NCI-H2171 treated with DMSO at 0.1 percent for 48 hours (cell line): ENCODE results near the gene KCNJ11.

Experiments used
- DNase-seq: peaks from one replicate; lab custom pipeline; 2025; lab: John Stamatoyannopoulos, UW

Gene KCNJ11

DNA sequence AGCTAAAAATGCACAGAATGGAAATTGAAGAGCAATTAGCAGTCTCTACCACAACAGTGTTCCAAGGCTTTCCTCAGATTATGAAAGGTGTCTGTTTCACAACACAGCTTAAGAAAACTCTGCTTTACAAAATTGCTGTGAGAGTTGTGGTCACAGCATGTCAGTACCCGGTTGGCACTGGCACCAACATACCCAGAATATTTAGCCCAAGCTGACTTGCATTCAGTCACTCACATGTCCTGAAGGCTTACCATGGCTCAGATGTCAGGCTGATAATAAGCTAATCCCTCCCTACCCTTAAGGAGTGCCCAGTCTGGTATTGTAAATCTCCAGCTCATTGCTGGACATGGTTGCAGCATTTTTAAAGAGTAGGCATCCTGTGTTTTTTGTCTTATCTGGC is 22.0 kb downstream of the KCNJ11 start:
- no peak for DNase-seq

DNA sequence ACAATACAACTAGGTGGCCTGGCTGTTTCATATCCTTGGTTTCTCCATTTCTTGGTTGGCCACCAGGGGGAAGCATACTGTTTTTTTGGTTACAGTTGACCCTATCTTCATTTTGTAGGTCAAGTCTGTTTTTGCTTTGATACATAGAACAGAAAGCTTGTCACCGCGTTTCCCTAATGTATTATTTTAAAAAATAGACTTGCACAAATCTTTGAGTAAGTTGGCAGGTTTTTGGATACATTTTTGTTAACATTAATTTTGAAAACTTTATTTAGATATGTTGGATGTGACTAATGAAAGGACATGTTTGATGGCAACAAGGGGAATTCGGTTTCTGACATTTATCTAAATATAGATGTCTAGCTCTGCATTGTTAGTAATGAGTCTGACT is 33.9 kb downstream of the KCNJ11 start:
- peak; percentile 60 for DNase-seq

DNA sequence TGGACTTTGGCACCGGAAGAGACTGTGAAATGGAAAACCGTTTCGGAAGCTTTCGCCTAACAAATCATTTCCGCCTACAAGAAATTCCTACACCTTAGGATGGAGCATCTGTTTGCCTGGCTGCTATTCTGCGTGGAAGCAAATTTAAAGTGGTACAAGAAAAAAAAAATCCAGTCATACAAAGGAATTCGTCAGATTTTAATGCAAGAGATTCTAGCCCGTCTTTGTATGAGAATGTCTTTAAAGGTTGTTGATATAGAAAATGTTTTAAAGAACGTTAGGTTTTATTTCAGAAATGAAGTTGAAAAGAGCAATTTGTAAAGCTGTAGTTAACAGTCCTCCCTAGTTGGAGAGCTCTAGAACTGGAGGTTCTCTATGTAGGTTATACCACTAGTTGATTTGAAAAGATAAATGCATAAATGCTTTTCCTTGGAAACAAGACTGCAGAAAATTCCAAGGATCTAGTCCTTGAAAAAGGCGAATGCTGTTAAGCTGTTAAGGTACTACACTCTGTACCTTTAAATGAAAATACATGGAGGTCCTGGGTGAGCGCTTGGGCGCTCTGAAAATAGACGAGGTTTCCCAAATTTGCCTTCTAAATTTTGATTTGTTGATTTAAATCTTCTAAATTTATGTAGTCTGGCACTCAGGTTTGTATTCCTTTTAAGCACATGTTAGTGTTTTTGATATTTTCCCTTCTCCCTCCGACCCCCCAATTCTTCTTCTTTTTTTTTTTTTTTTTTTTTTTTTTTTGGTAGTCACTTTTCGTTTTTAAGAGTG is 34.4 kb downstream of the KCNJ11 start:
- DNase-seq = no peak

DNA sequence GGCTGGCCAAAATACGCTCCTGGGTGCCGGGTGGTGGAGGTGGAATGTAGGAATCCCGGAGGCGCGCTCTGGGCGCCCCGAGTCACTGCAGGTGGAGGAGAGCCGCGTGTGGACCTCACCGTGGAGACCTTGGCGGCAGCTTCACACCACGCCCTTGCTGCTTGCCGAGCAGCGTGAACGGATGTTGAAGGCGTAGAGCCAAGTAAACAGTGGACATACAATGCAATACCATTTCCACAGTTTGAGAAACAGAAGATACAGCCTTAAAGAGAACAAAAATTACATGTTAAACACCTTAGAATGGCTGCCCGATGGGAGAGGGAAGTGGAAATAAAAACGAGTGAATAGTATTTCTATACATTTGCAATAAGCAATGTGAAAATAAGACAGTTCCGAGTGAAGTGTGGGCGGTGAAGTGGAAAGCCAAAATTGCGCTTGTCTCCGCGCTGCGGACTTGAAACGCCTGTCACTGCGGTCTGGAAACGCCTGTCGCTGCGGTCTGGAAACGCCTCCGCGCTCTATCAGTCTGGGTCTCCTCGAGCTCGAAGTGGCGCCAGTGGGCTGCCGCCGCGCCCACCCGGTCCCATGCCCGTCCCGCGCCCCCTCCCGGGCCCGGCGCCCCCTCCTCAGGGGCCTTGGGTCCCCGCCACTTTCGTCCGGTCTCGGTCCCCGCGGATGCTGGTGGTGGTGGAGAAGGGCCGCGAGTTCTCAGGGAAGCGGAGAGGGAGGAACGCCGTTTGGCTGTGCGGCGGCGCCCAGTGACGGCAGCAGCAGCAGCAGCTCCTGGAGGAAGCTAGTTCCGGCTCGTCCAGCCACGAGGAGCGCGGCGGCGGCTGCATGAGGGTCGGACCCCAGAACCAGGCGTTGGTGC is 35.3 kb downstream of the KCNJ11 start:
- peak; percentile 51 for DNase-seq

DNA sequence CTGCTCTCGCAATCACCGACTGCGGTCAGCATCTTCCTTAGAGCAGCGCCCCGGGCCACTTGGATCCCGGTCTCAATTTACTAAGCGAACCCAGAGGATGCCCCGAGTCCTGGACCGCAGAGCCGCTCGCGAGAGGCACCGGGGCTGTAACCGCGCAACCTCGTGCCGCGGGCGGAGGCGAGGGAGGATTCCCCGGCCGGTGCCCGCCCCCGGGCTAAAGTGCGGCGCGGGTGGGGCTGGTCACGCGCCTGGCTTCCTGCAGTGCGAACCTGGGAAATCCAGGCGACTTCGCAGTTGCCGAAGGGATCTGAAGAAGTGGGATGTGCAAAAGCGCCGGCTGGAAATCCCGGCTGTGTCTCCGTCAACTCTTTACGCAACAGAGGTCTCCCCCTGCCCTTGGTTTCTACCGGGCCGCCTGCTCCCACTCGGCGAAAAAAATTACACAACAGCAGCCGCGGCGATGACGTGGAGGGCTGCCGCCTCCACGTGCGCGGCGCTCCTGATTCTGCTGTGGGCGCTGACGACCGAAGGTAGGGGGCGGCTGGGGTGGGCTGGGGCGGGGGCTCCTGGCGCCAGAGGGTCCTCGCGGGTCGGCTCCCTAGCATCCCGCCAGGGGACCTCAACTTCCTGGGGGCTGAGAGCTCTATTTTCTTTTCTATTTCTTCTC is 36.8 kb downstream of the KCNJ11 start, which contains the start of gene NCR3LG1:
NCR3LG1 (plus strand) TSS at position 291 of the 667 bp plus-strand sequence; CDS start at position 461, 170 bp downstream.
- peak; percentile 43 for DNase-seq

DNA sequence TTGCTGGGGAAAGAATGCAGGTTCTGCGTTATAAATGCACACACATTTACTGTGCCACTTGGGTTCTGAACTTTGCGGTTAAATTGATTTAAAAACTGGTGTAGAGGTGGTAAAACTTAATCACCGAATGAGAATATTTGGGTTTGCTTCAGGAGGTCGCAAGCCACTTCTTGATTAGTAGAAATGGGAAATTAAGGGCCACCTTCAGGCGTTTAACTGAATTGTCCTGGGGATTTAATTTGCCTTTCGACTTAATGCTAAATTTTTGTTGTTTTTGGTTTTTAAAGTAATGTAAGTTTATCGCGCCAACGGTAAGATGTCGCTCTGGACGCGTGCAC is 37.3 kb downstream of the KCNJ11 start:
- DNase-seq = peak; percentile 4

DNA sequence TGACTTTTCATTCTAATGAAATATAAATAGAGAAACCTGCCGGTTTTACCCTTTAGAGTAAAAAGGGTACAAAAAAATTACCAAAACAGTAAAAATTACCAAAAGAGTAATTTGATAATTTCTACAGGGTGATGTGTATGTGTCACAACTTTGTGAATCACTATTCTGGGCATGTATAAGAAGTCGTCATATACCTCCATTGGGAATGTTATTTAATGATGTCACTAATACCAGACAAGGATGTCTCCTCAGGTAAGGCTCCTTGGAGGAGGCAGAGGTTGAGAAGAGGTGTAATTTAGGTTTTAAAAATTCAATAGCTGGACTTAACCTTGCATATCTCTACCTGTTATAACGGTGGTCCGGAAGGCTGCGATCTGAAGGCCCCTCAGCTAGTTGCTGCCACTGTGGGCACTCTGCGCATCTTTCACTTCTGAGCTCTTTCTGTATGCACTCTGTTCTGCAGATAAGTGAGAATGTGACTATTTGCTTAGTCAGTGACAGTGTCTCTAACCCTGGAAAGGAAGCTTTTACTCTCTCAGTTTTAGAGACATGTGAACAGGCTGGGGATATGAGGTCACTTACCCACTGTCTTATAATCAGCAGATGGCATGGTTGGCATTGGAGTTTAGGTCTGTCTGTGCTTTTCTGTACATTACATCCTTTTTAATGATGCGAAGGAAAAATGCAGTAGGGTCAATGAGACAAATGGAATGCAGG is 37.8 kb downstream of the KCNJ11 start:
- DNase-seq = no peak

DNA sequence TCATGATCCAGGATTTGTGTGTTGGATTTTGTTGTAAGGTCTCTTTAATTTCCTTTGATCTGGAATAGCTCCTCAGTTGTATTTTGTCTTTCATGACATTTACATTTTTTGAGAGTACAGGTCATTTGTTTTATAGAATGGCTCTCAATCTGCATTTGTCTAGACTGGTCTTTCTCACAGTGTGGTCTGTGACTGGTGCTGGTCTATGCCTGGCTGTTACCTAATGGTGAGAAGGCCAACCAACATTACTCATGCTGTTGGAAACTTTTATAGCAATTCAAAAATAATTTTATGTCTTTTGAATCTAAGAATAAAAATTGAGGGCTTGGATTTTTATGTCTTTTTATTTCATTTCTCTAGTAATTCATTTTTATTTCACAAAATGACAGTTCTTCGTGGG is 40.8 kb downstream of the KCNJ11 start:
- no peak for DNase-seq

DNA sequence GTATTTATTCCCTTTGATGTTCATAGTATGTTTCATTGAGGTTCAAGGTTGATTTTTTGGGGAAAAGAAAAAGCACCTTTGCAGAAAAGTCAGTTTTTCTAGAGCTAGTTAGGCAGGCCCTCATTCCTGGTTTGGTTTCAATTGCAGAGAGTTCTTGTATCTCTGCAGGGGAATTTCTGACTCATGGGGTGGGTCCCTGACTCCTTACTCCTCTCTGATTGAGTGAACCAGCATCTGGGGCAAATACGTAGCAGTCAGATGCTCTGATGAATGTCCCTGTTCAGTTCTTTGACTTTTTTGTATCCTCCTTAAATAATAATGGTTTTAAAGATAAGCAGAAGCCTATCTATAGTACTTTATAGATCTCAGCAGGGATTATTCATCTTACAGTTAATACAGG is 44.6 kb downstream of the KCNJ11 start:
- DNase-seq = no peak

DNA sequence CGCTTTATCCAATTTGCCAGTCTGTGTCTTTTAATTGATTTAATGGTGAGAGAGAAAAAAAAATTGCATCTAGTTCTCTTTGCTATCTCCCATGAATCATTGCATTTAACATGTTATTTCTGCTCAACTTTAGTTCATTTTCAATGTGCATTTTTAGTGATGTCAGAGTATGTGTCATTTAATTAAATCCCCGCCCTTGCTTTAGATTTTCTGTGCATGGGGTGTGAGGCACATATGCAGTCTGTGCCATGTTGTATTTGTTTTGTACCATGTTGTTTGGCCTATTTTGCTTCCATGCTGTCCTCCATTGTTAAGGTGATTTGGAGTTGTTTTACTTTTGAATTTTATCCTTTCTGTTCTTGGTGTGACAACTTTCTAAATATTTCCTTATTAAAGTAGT is 45.2 kb downstream of the KCNJ11 start:
- DNase-seq = no peak
